ENCODE measurements around the gene SH3RF3.

The SH3RF3 gene

GRCh38 chr2:109494351-109494750 is 365.3 kb downstream of the SH3RF3 start:
- DNase-seq, result no peak

GRCh38 chr2:109497463-109497862 is 368.5 kb downstream of the SH3RF3 start:
- DNase-seq, result no peak

DNA sequence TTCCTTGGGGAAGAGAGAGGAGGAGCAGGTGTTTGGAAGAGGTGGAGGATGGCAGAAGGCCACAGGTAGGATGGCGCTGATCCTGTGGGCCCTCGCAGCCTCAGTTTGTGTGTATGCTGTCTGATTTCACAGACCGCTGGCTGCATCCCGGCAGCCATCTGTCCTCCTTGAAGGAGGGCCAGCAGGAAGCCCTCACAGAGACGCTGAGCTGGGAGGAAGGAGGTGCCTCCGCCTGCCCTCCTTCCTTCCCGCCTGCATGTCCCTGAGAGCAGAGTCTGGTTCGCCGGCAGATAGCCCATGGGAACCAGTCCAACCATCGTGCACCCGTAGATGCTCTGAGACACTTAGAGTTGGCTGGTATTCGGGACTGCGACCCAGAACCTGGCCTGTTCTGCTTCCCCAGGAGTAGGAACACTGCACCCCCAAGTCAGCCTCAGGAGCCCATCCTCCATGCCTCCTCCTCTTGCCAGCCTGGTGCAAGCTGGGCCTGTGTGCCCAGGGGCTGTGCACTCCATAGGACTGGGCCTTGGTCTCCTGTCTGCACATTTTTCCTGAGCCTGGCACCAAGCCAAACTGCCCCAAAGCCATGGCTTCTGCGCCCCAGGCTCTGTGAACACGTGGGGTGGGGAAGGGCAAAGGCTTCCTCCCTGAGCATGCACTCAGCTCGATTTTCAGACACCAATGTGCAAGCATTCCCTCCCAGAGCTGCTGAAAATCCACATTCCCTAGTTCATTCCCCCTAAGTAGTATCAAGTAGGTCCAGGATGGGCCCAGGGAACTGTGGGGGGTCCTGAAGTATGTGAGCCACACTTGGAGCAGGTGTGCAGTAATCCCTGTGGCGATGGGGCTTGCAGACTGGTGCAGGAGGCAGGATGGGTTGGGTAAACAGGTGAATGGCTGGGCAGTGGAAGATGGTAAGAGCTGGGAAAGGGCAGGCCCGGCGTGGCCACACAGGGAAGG is 369.2 kb downstream of the SH3RF3 start:
- DNase-seq, result no peak

DNA sequence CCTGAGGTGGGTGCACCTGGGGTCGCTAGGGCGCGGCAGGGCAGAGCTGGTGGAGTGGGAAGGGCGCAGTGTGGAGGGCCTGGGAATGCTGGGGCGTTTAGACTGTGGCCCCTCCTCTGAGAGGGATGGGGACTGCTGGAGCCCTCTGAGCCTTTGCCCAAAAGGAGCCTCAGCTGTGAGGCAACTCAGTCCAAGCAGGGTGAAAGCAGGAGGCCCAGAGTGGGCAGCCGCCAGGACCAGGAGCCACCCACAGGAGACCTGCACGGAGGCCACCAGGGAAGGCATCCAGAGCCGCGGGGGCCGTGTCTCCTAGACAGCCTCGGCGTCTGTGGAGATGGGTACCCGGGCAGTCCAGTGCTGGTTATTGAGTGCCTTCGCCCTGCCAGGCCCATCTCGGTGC is 369.9 kb downstream of the SH3RF3 start:
- no peak for DNase-seq

DNA sequence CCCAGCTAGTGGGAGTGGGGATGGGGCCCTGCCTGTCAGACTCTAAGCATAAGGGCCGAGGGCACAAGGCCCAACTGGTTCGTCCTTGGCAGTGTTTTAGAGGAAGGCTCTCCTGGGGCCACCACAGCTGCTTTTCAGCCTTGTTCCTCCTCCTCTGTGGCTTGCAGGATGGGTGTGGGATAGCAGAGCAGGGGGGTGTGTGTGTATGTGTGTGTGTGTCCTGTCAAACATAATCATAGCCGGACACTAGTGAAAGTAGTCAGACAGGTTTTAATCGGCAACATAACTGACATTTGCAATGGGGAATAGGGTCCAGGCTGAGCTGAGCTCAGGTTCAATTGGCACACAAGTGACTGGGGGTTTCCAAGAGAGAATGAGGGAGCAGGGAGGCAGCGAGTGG is 370.6 kb downstream of the SH3RF3 start:
- DNase-seq, result no peak

DNA sequence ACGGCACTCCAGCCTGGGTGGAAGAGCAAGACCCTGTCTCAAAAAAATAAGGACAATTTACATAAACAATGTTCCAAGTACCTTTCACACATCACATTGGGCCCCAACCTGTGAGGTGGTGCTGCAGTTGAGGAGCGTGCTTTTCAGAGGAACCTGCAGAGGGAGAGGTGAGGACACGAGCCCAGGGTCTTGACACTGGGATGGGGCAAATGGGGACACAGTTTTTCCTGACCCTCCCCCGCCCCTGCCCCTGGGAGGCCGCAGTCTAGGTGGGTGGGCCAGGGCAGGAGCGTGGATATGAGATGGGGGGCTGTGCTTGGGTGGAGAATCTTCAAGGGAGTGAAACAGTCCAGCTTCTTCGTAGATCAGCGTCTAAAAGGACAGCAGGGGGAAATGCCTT is 371.9 kb downstream of the SH3RF3 start:
- no peak for DNase-seq

DNA sequence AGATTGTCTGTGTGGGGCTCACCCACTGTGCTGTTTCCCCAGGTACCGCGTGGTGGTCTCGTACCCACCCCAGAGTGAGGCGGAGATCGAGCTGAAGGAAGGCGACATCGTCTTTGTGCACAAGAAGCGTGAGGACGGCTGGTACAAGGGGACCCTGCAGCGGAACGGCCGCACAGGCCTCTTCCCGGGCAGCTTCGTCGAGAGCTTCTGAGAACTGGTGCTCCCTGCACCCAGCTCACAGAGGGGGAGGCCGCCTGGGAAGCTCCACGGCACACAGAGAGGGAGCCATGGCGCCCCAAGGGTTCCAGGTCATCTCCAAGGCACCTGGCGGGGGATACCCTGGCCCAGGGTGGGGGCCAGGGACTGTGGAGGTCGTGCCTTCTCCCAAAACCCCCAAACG is 372.5 kb downstream of the SH3RF3 start:
- no peak for DNase-seq

DNA sequence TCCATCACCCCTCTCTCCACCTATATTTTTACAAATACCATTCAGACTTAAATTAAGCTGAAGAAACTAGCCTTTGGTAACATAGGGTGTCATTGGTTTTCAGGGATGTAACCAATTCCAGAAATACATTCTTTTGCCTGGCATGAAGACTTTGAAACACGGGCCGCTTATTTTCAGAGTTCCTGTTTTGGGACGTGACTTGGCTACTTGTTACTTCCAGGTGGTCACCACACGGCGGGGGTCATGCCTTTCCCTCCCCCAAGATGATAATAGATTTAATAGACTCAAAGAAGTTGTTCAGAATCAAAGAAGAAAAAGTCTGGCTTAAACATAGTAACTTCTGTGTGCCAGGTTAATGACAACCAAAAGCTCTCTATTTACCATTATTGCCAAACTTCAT is 374.2 kb downstream of the SH3RF3 start:
- no peak for DNase-seq

GRCh38 chr2:109507217-109507616 is 378.2 kb downstream of the SH3RF3 start:
- DNase-seq, result no peak

DNA sequence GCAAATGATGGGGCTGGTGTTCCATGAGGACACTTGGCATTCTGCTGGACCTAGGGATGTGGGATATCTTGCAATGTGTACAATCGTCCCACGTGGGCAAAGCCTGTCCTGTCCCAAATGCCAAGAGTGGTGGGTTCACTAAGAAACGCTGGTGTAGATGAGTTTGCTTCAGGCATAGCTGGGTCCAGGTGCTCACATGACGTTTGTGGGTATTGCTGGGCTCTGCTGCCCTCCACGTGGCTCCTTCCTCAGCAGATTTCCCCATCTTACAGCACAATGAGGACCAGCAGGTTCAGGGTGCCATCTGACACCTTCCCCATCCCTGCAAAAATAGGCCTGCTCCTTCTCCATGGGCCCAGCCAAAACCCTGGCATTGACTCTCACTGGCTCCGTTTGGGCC is 378.8 kb downstream of the SH3RF3 start:
- no peak for DNase-seq

GRCh38 chr2:109508556-109508955 is 379.6 kb downstream of the SH3RF3 start:
- DNase-seq, result no peak

DNA sequence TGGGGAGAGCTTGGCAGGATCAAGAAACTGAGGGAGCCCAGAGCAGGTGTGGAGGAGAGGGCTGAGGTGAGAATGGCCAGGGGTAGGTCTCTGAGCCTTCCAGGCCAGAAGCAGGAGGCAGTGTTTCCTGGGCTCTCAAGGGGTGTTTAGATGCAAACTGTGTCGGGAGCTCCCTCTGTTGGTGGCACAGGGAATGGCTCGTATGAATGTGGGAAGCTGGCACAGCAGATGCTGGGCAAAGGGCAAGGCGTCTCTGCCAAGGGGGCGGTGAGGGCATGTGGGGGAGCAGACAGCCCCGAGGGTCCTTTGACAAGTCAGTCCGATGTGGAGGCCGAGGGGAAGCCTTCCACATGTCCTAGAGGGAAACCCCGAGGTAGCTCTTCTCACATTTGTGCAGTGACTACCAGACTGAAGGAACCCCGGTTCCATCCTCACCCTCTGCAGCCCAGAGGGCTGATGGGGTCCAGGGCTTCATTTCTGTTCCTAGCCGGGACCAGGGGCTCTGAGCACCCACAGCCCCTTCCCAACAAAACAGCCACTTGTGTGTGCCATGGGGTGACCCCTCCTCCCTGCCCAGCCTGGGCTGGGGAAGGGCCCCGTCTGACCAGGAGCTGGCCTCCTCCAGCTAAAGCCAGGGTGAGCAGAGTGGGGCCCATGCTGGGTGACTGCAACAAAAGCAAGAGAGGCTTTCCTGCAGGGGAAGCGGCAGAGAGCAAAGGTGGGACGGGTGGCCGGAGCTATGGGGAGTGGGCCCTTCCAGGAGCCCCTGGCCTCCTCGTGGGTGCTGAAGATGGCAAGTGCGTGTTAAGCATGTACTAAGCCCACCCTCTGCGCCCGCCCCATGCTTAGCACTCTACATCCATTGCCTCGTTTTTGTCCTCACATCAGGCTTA is 381.4 kb downstream of the SH3RF3 start:
- DNase-seq, result peak; percentile 70 to 78

DNA sequence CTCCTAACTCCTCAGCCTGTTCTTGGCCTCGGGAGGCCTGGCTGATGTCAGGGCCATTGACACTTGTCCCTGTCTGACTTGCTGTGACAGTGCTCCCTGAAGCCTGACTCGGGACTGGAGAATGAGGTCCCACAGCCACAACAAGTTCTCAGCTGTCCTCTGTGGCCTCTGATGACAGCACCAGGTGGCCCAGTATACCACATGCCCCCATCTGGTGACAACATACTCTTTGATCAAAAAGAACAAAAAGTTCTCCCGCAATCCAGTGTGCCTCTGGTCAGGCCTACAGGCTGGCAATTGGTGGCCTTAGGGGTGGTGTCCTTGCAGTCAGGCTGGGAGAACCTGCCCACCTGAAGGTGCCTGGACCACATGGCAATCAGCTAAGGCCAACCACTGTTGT is 382.2 kb downstream of the SH3RF3 start:
- DNase-seq, result no peak

- DNase-seq, result no peak
Measured at GRCh38 chr2:109512076-109512475, 383.1 kb downstream of the SH3RF3 start.

GRCh38 chr2:109513230-109513629 is 384.2 kb downstream of the SH3RF3 start:
- DNase-seq, result no peak

- no peak for DNase-seq
Measured at GRCh38 chr2:109513749-109514588, 385.0 kb downstream of the SH3RF3 start.

DNA sequence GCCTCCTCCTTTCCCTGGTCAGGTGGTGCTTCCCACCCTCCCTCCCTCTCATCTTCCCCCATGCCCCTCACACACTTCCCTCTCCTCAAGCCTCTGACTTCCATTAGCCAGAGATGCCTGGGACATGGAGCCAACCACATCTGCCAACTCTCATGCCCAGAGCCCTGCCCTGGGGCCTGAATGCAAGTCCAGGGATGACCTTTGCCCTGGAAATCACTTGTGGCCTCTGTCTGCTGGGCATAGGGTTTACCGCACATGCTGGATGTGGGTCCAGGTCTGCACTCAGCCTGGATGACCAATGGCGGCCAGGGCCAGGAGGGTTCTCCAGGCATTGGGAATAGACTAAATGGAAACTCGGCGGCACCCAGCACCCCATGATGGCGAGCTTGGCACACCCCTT is 385.9 kb downstream of the SH3RF3 start:
- DNase-seq, result no peak

DNA sequence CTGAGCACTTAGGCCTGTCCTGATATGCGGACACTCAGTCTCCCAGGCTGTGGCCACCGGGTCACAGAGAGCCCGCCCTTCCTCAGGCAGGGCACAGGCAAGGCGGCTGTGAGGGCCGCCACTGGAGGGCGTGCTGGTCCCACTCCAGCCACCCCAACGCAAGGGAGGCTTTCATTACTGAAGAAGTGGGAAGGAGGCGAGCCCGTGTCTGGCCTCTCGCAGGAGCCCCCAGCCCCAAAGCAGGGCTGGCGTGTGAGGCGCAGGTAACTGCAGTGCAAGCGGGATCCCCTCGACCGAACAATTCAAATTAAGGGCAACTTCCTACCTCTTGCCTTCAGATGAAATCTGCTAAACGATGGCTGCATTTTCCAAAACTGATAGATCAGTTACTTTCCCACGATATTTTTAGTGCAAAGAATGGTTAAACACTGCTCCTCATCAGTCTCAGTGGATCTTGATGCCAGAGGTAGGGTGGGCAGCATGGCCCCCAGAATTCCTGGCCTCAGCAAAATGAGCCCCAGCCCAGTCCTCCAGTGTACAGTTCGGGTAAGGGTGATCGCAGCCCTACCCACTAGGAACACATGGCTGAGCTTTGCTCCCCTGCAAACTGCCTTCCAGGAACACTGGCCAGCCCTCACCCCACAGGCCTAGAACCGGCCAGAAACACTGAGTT is 387.6 kb downstream of the SH3RF3 start:
- DNase-seq, result no peak

DNA sequence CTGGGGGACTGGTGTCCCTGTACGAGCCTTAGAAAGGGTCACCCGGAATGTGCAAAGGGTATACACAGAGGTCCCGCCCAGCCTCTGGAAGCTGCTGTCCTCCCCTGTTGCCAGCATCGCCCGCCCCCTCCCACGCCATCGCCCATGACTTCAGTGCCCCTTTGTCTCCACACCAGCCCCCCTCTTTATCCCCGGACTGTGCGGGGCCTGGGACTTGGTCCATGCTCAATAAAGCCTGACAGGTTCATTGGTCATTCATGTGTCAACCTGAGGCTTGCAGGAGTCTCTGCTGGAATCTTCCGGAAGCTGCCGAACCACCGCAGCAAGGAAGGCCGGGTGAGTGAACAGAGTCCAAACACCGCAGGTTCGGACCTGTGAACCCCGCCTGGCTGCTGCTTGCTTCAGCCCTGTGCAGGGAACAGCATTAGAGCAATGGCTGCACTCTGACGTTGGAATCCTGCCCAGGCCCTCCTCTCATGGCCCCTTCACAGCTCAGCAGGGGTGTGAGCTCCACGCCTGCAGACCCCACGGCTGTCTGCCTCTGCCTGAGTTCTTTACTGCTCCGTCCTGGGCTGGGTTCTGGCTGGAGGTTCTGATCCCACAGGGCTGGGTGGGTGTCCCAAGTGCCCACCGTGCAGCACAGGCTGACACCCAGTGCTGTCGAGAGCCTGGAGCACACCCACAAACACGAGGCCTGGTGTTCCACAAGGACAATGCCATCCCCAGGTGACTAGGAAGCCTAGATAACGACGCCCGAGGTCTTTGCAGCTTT is 388.3 kb downstream of the SH3RF3 start:
- no peak for DNase-seq

- DNase-seq, result no peak
Measured at GRCh38 chr2:109519513-109519912, 390.5 kb downstream of the SH3RF3 start.

Measured in activated CD4-positive, alpha-beta T cell treated with anti-CD3 and anti-CD28 coated beads, Interleukin-2, amount 50 U/mL, for 4 hours (primary cell).